SJSA1 (cell line): Measurements from ENCODE around the gene PIAS4. TPM values are rescaled to one million over a fixed set of nuclear protein-coding genes. Genes with fewer than 3 reads are reported as not detected.

Experiments
- DNase-seq, 2 experiments: peaks; one replicate each; pipeline ENCODE4 v3.0.0-alpha.2; 2015 to 2020; ENCODE audit warnings: low spot score in 2 of 2, low read depth in 1 of 2
- H3K27ac ChIP-seq: fragments of 250-450 bp; sonication (Bioruptor Pico); 2 replicates; pipeline ENCODE4 v1.5.1; 2020; ENCODE audit warnings: mild to moderate bottlenecking, moderate library complexity
- H3K27me3 ChIP-seq: fragments of 250-450 bp; sonication (Bioruptor Pico); replicated peaks from 2 replicates; pipeline ENCODE4 v1.5.1; 2020; ENCODE audit warnings: mild to moderate bottlenecking, moderate library complexity
- H3K36me3 ChIP-seq: fragments of 250-450 bp; sonication (Bioruptor Pico); 2 replicates; pipeline ENCODE4 v1.5.1; 2020; ENCODE audit warnings: mild to moderate bottlenecking
- H3K4me1 ChIP-seq: fragments of 250-450 bp; sonication (Bioruptor Pico); replicated peaks from 2 replicates; pipeline ENCODE4 v1.6.1; 2021; ENCODE audit warnings: mild to moderate bottlenecking
- H3K4me3 ChIP-seq: fragments of 250-450 bp; sonication (Bioruptor Pico); 2 replicates; pipeline ENCODE4 v1.5.1; 2020; ENCODE audit warnings: mild to moderate bottlenecking
- H3K9me3 ChIP-seq: fragments of 250-450 bp; sonication (Bioruptor Pico); replicated peaks from 2 replicates; pipeline ENCODE4 v1.5.1; 2020; ENCODE audit warnings: mild to moderate bottlenecking
- total RNA-seq: library from RNA; depleted of rRNA; stranded (reverse); fragments of >200 nt; shearing (Covaris generic); gene quantifications from 2 replicates; pipeline ENCODE4 v1.2.3, GENCODE V29; 2014

Gene PIAS4
- total RNA-seq, 1 experiment from 2014 or later = 17.3 TPM

GRCh38 chr19:4043401-4043800, 35.9 kb downstream of the PIAS4 start:
- Histone ChIP-seq H3K9me3 (no peaks in the 10 kb centered on the region), H3K4me3 (no peak overlapping the region), H3K27ac (no peak overlapping the region), H3K4me1 (no peaks in the 10 kb centered on the region), H3K36me3 (peaks cover 31% of the 10 kb centered on the region), H3K27me3 (no peaks in the 10 kb centered on the region)
- no peak for DNase-seq

GRCh38 chr19:4043966-4044715, 36.6 kb downstream of the PIAS4 start:
- H3K27me3 ChIP-seq = no peaks in the 10 kb centered on the region
- no peak overlapping the region for H3K27ac ChIP-seq
- peaks cover 28% of the 10 kb centered on the region for H3K36me3 ChIP-seq
- H3K4me1 ChIP-seq = no peaks in the 10 kb centered on the region
- no peak overlapping the region for H3K4me3 ChIP-seq
- DNase-seq = no peak
- no peaks in the 10 kb centered on the region for H3K9me3 ChIP-seq

- H3K36me3 ChIP-seq = peaks cover 37% of the 10 kb centered on the region
- no peaks in the 10 kb centered on the region for H3K27me3 ChIP-seq
- H3K9me3 ChIP-seq = no peaks in the 10 kb centered on the region
- no peak overlapping the region for H3K4me3 ChIP-seq
- no peak for DNase-seq
- H3K4me1 ChIP-seq = no peaks in the 10 kb centered on the region
- no peak overlapping the region for H3K27ac ChIP-seq
These were observed 37.5 kb downstream of the PIAS4 start for GRCh38 chr19:4044990-4045465.

GRCh38 chr19:4045597-4046361, 38.2 kb downstream of the PIAS4 start:
- peaks cover 38% of the 10 kb centered on the region for H3K36me3 ChIP-seq
- no peak overlapping the region for H3K27ac ChIP-seq
- no peak for DNase-seq
- H3K9me3 ChIP-seq = no peaks in the 10 kb centered on the region
- no peaks in the 10 kb centered on the region for H3K27me3 ChIP-seq
- H3K4me3 ChIP-seq = no peak overlapping the region
- no peaks in the 10 kb centered on the region for H3K4me1 ChIP-seq

- H3K4me1 ChIP-seq = no peaks in the 10 kb centered on the region
- H3K4me3 ChIP-seq = no peak overlapping the region
- no peak for DNase-seq
- peaks cover 41% of the 10 kb centered on the region for H3K36me3 ChIP-seq
- no peak overlapping the region for H3K27ac ChIP-seq
- H3K27me3 ChIP-seq = no peaks in the 10 kb centered on the region
- H3K9me3 ChIP-seq = no peaks in the 10 kb centered on the region
These were observed 38.8 kb downstream of the PIAS4 start for GRCh38 chr19:4046362-4046691.

- no peak overlapping the region for H3K27ac ChIP-seq
- no peaks in the 10 kb centered on the region for H3K27me3 ChIP-seq
- H3K36me3 ChIP-seq = peaks cover 46% of the 10 kb centered on the region
- H3K4me3 ChIP-seq = no peak overlapping the region
- no peak for DNase-seq
- H3K9me3 ChIP-seq = no peaks in the 10 kb centered on the region
- peaks cover 2% of the 10 kb centered on the region; the same call in 1 of the 2 replicates for H3K4me1 ChIP-seq
These were observed 39.6 kb downstream of the PIAS4 start for GRCh38 chr19:4046946-4047683.

- Histone ChIP-seq H3K4me1 (peaks cover 11% of the 10 kb centered on the region), H3K36me3 (peaks cover 59% of the 10 kb centered on the region), H3K27ac (no peak overlapping the region), H3K27me3 (no peaks in the 10 kb centered on the region), H3K4me3 (no peak overlapping the region), H3K9me3 (no peaks in the 10 kb centered on the region)
- no peak for DNase-seq
These were observed 41.9 kb downstream of the PIAS4 start for GRCh38 chr19:4049432-4049831.

GRCh38 chr19:4051175-4052101, 43.9 kb downstream of the PIAS4 start:
- Histone ChIP-seq H3K9me3 (no peaks in the 10 kb centered on the region), H3K27ac (no peak overlapping the region), H3K4me3 (no peak overlapping the region), H3K4me1 (peaks cover 11% of the 10 kb centered on the region), H3K36me3 (peaks cover 71% of the 10 kb centered on the region), H3K27me3 (no peaks in the 10 kb centered on the region)
- peak in 1 of 2 experiments; percentile 44 for DNase-seq

- Histone ChIP-seq H3K27ac (peak overlapping the region; percentile 42; the same call in 1 of the 2 replicates), H3K4me1 (peaks cover 11% of the 10 kb centered on the region), H3K27me3 (no peaks in the 10 kb centered on the region), H3K36me3 (peaks cover 75% of the 10 kb centered on the region), H3K4me3 (no peak overlapping the region), H3K9me3 (no peaks in the 10 kb centered on the region)
- DNase-seq = no peak
These were observed 44.8 kb downstream of the PIAS4 start for GRCh38 chr19:4052114-4052992.

- Histone ChIP-seq H3K4me3 (no peak overlapping the region), H3K4me1 (peaks cover 14% of the 10 kb centered on the region), H3K9me3 (no peaks in the 10 kb centered on the region), H3K27ac (no peak overlapping the region), H3K27me3 (no peaks in the 10 kb centered on the region), H3K36me3 (peaks cover 76% of the 10 kb centered on the region)
- no peak for DNase-seq
These were observed 45.5 kb downstream of the PIAS4 start for GRCh38 chr19:4052993-4053422.

GRCh38 chr19:4053423-4054324, 46.1 kb downstream of the PIAS4 start:
- DNase-seq = no peak
- H3K4me3 ChIP-seq = no peak overlapping the region
- no peak overlapping the region for H3K27ac ChIP-seq
- no peaks in the 10 kb centered on the region for H3K9me3 ChIP-seq
- H3K36me3 ChIP-seq = peaks cover 70% of the 10 kb centered on the region
- peaks cover 21% of the 10 kb centered on the region for H3K4me1 ChIP-seq
- H3K27me3 ChIP-seq = no peaks in the 10 kb centered on the region
